DND-41 (cell line): Measurements from ENCODE around the gene GPR137.

Experiments used
- CTCF ChIP-seq: IDR thresholded peaks from 2 replicates; pipeline ENCODE4 v1.5.1; 2012; ENCODE audit warnings: borderline replicate concordance, low read length, moderate library complexity, mild to moderate bottlenecking; ENCODE audit not compliant: poor library complexity, severe bottlenecking; ENCODE audit errors: extremely low read depth
- EZH2 ChIP-seq: IDR thresholded peaks from 3 replicates; pipeline ENCODE4 v1.6.1; 2012; ENCODE audit warnings: borderline replicate concordance, low read depth, mild to moderate bottlenecking, moderate library complexity, low read length, inconsistent platforms; ENCODE audit not compliant: severe bottlenecking

GRCh38 chr11:64284962-64285884, at the start of gene GPR137:
- TF ChIP-seq EZH2 (no peak), CTCF (no peak)
